ENCODE data around the gene KLK10. TPM values are rescaled to one million over a fixed set of nuclear protein-coding genes. Genes with fewer than 3 reads are reported as not detected.

KLK10 gene
- total RNA-seq, 1 donor from 2014 or later: not detected

- DNase-seq (ENCODE audit: low spot score, unreplicated experiment): no peak
- Mint-ChIP-seq H3K36me3 (ENCODE audit: insufficient read depth) (no peaks in the 10 kb centered on the region), H3K9me3 (ENCODE audit: low read depth) (no peaks in the 10 kb centered on the region), H3K4me3 (ENCODE audit: low read depth) (no peak overlapping the region), H3K27ac (no peak overlapping the region), H3K4me1 (ENCODE audit: low read depth) (peaks cover 11% of the 10 kb centered on the region), H3K27me3 (peaks cover 31% of the 10 kb centered on the region)
- TF ChIP-seq CTCF (IDR thresholded peaks at IDR 0.05; ENCODE audit: unreplicated experiment): no peak
Observed at GRCh38 chr19:51027126-51027806, 7.8 kb upstream of the KLK10 start.

- no peak within 1 kb of the TSS for H3K4me3 Mint-ChIP-seq (ENCODE audit: low read depth)
- no peak within 1 kb of the TSS for H3K27ac Mint-ChIP-seq
- H3K4me1 Mint-ChIP-seq (ENCODE audit: low read depth): peaks cover 11% of the 10 kb centered on the region
- no peaks in the 10 kb centered on the region for H3K36me3 Mint-ChIP-seq (ENCODE audit: insufficient read depth)
- no peaks in the 10 kb centered on the region for H3K9me3 Mint-ChIP-seq (ENCODE audit: low read depth)
- DNase-seq (ENCODE audit: low spot score, unreplicated experiment): no peak
- peaks cover 31% of the 10 kb centered on the region for H3K27me3 Mint-ChIP-seq
- TF ChIP-seq CTCF (IDR thresholded peaks at IDR 0.05; ENCODE audit: unreplicated experiment): no peak
Observed at GRCh38 chr19:51026554-51026831, 7.0 kb upstream of the KLK10 start, which contains the start of gene KLK11. Gene KLK11 (minus strand): TSS chr19:51026616. CDS start chr19:51025631, 985 bp downstream.

- Mint-ChIP-seq H3K27me3 (peaks cover 34% of the 10 kb centered on the region), H3K4me1 (ENCODE audit: low read depth) (peaks cover 11% of the 10 kb centered on the region), H3K36me3 (ENCODE audit: insufficient read depth) (no peaks in the 10 kb centered on the region), H3K27ac (no peak overlapping the region), H3K4me3 (ENCODE audit: low read depth) (no peak overlapping the region), H3K9me3 (ENCODE audit: low read depth) (no peaks in the 10 kb centered on the region)
- DNase-seq (ENCODE audit: low spot score, unreplicated experiment): no peak
- no peak for TF ChIP-seq CTCF (IDR thresholded peaks at IDR 0.05; ENCODE audit: unreplicated experiment)
Observed at GRCh38 chr19:51025809-51026553, 6.5 kb upstream of the KLK10 start.

GRCh38 chr19:51025401-51025800, 5.9 kb upstream of the KLK10 start:
- H3K36me3 Mint-ChIP-seq (ENCODE audit: insufficient read depth): no peaks in the 10 kb centered on the region
- H3K27me3 Mint-ChIP-seq: peaks cover 38% of the 10 kb centered on the region

GRCh38 chr19:51024924-51025323, 5.4 kb upstream of the KLK10 start:
- Mint-ChIP-seq H3K4me1 (ENCODE audit: low read depth) (peaks cover 11% of the 10 kb centered on the region), H3K27ac (no peak overlapping the region), H3K27me3 (peaks cover 42% of the 10 kb centered on the region), H3K9me3 (ENCODE audit: low read depth) (no peaks in the 10 kb centered on the region), H3K36me3 (ENCODE audit: insufficient read depth) (no peaks in the 10 kb centered on the region), H3K4me3 (ENCODE audit: low read depth) (no peak overlapping the region)
- TF ChIP-seq CTCF (IDR thresholded peaks at IDR 0.05; ENCODE audit: unreplicated experiment): no peak
- DNase-seq (ENCODE audit: low spot score, unreplicated experiment): no peak

More at GRCh38 chr19:51025401-51025800, 5.9 kb upstream of the KLK10 start:
- no peak overlapping the region for H3K27ac Mint-ChIP-seq
- no peak overlapping the region for H3K4me3 Mint-ChIP-seq (ENCODE audit: low read depth)
- no peak for DNase-seq (ENCODE audit: low spot score, unreplicated experiment)
- no peaks in the 10 kb centered on the region for H3K9me3 Mint-ChIP-seq (ENCODE audit: low read depth)
- peaks cover 11% of the 10 kb centered on the region for H3K4me1 Mint-ChIP-seq (ENCODE audit: low read depth)
- TF ChIP-seq CTCF (IDR thresholded peaks at IDR 0.05; ENCODE audit: unreplicated experiment): no peak

All from progenitor cell of endocrine pancreas (in vitro differentiated cells).